ENCODE data around the gene MVP.
A peak's percentile ranks its signal among the peaks of the same experiment; 100 is the strongest.

The MVP gene

DNA sequence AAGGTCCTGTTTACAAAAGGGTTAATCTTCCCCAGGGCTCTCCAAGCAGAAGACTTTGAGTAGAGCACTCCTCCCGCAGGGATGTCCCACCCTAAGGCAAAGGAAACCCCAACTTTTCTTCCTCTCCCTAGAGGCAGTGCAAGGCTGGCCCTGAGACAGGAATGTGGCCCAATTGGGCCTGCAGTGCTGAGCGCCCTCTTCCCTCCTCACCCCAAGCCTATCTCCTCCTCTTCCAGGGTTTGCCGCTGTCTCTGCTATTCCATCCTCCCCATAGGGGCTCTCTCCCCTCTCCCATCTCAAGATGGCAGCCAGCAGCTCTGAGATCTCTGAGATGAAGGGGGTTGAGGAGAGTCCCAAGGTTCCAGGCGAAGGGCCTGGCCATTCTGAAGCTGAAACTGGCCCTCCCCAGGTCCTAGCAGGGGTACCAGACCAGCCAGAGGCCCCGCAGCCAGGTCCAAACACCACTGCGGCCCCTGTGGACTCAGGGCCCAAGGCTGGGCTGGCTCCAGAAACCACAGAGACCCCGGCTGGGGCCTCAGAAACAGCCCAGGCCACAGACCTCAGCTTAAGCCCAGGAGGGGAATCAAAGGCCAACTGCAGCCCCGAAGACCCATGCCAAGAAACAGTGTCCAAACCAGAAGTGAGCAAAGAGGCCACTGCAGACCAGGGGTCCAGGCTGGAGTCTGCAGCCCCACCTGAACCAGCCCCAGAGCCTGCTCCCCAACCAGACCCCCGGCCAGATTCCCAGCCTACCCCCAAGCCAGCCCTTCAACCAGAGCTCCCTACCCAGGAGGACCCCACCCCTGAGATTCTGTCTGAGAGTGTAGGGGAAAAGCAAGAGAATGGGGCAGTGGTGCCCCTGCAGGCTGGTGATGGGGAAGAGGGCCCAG is 7.3 kb upstream of the MVP start:
- H3K4me3 ChIP-seq: peak overlapping the region; percentile 78
- DNase-seq (ENCODE audit: low spot score): peak; percentile 73
- TF ChIP-seq CTCF (IDR thresholded peaks at IDR 0.05): no peak
- peak overlapping the region; percentile 95 to 98 for H3K27ac ChIP-seq

GRCh38 chr16:29813644-29814562 is 6.4 kb upstream of the MVP start:
- TF ChIP-seq CTCF (IDR thresholded peaks at IDR 0.05): no peak
- H3K27ac ChIP-seq: peak overlapping the region; percentile 95 to 98
- peak overlapping the region; percentile 78 for H3K4me3 ChIP-seq
- peak; percentile 74 for DNase-seq (ENCODE audit: low spot score)

- TF ChIP-seq CTCF (IDR thresholded peaks at IDR 0.05): no peak
- Histone ChIP-seq H3K27ac (peak overlapping the region; percentile 95 to 98), H3K4me3 (peak overlapping the region; percentile 78)
- no peak for DNase-seq (ENCODE audit: low spot score)
These were observed 5.7 kb upstream of the MVP start for GRCh38 chr16:29814592-29814991.

DNA sequence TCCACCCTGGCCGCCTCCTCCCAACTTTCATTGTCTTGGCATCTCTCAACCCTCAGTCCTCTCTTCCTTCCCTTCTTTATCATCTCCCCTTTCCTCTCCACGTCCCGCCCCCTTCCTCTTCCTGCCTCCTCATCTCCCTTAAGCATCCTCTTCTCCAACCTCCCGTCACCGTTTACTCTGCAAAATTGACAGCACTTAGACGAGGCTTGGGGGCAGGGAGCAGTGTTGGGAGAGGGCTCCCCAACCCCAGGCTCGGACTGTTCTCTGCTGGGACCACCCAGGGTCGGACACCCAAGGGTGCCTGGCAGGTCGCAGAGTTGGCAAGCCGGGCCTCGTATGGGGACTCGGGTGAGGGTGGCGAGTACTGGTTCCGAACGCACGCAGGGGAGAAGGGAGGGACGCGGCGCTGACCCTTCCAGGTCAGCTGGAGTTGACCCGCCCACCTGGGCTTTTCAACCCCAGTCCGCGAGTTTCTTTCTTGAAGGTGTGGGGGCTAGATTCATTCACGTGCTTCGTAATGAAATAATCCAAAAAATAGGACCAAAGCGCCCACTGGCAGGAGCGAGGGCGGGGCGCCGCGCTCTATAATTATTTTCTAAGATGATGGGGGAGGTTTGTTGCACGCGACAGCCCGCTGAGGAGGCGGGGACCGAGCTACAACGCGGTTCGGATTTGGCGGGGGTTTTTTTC is 5.1 kb upstream of the MVP start:
- DNase-seq (ENCODE audit: low spot score): peak; percentile 83
- Histone ChIP-seq H3K27ac (peak overlapping the region; percentile 95 to 98), H3K4me3 (peak overlapping the region; percentile 78)
- TF ChIP-seq CTCF (IDR thresholded peaks at IDR 0.05): no peak

GRCh38 chr16:29815793-29816693 is 4.2 kb upstream of the MVP start, which contains the start of gene PAGR1:
Gene PAGR1, plus strand, starts transcription at chr16:29816152. Its CDS starts 374 bp downstream, at chr16:29816526.
- DNase-seq (ENCODE audit: low spot score): peak; percentile 100
- peak within 1 kb of the TSS; percentile 95 to 98 for H3K27ac ChIP-seq
- peak; percentile 92 for TF ChIP-seq CTCF (IDR thresholded peaks at IDR 0.05)

More at GRCh38 chr16:29815793-29816693, 4.2 kb upstream of the MVP start, which contains the start of gene PAGR1:
- peak within 1 kb of the TSS; percentile 88 for H3K4me3 ChIP-seq

All from coronary artery (tissue), 2 donors.